Fibroblast of skin of scalp (primary cell): ENCODE results near the gene PRSS36.

ENCODE experiments used
- DNase-seq: peaks from one replicate; pipeline ENCODE4 v3.0.0-alpha.2; 2013

PRSS36 gene

GRCh38 chr16:31099860-31100638 is 49.8 kb downstream of the PRSS36 start:
- peak; percentile 53 for DNase-seq

GRCh38 chr16:31094424-31095120 is 55.3 kb downstream of the PRSS36 start, which contains the start of gene VKORC1:
TSS of gene VKORC1 (minus strand) at chr16:31094797. CDS start at chr16:31094729, 68 bp downstream.
- peak; percentile 98 for DNase-seq

GRCh38 chr16:31094088-31094423 is 55.8 kb downstream of the PRSS36 start:
- DNase-seq: no peak

GRCh38 chr16:31093132-31093703 is 56.6 kb downstream of the PRSS36 start:
- DNase-seq: peak; percentile 51

- no peak for DNase-seq
Measured at GRCh38 chr16:31092330-31092729, 57.5 kb downstream of the PRSS36 start.

- DNase-seq: peak; percentile 58
Measured at GRCh38 chr16:31090540-31090939, 59.3 kb downstream of the PRSS36 start.

GRCh38 chr16:31089199-31089598 is 60.7 kb downstream of the PRSS36 start:
- no peak for DNase-seq
